IMR-90 (cell line): ENCODE results near the gene ZNF23. TPM values are rescaled to one million over a fixed set of nuclear protein-coding genes. Genes with fewer than 3 reads are reported as not detected.
A peak's percentile ranks its signal among the peaks of the same experiment; 100 is the strongest.

ENCODE experiments used
- ATAC-seq: fragments of 200-7000 bp; cut with Tn5 transposase; 2 replicates; pipeline ENCODE4 v1.9.1; 2020; ENCODE audit warnings: low read depth, mild to moderate bottlenecking, moderate library complexity
- BruUV-seq: library from RNA; stranded (reverse); fragments of 400-500 nt; replicated peaks from 2 replicates; lab custom pipeline; 2021; lab: Mats Ljungman, UMichigan
- CTCF ChIA-PET: fragments of 300-600 bp; formaldehyde crosslinking; extraction: SDS; loops from one replicate; lab custom pipeline; 2021; ENCODE audit warnings: antibody characterized with exemption; lab: Yijun Ruan, JAX
- POLR2A ChIA-PET: fragments of 300-600 bp; sonication (Branson Sonifier 250); formaldehyde crosslinking; loops from one replicate; lab custom pipeline; 2022; ENCODE audit warnings: antibody characterized with exemption; ENCODE audit not compliant: unreplicated experiment; lab: Charles Lee
- DNase-seq: peaks from one replicate; pipeline ENCODE4 v3.0.0; 2013
- H2AFZ ChIP-seq: replicated peaks from 2 replicates; pipeline ENCODE3; 2013; ENCODE audit warnings: low read length, mild to moderate bottlenecking; ENCODE audit not compliant: poor library complexity
- H2AK5ac ChIP-seq: 2 replicates; pipeline ENCODE4 v1.6.1; 2013; ENCODE audit warnings: low read depth, low read length, inconsistent platforms
- H2AK9ac ChIP-seq: replicated peaks from 2 replicates; pipeline ENCODE3; 2013; ENCODE audit warnings: mild to moderate bottlenecking, low read depth, low read length, moderate library complexity; ENCODE audit not compliant: poor library complexity
- H2BK120ac ChIP-seq: 2 replicates; pipeline ENCODE4 v1.6.1; 2013; ENCODE audit warnings: low read depth, low read length, inconsistent platforms
- H2BK15ac ChIP-seq: 3 replicates; pipeline ENCODE4 v1.6.1; 2013; ENCODE audit warnings: low read depth, low read length, inconsistent platforms
- H2BK20ac ChIP-seq: 2 replicates; pipeline ENCODE4 v1.6.1; 2013; ENCODE audit warnings: low read depth, mild to moderate bottlenecking, inconsistent platforms, low read length, moderate library complexity
- H2BK5ac ChIP-seq: 2 replicates; pipeline ENCODE4 v1.6.1; 2013; ENCODE audit warnings: mild to moderate bottlenecking, low read depth, low read length, inconsistent platforms; ENCODE audit not compliant: poor library complexity, severe bottlenecking
- H3K14ac ChIP-seq: replicated peaks from 2 replicates; pipeline ENCODE4 v1.6.1; 2013; ENCODE audit warnings: low read depth, low read length, inconsistent platforms
- H3K18ac ChIP-seq: 2 replicates; pipeline ENCODE4 v1.6.1; 2013; ENCODE audit warnings: low read depth, low read length, control low read depth
- H3K23ac ChIP-seq: 2 replicates; pipeline ENCODE4 v1.6.1; 2013; ENCODE audit warnings: low read depth, low read length, inconsistent platforms
- H3K27ac ChIP-seq: 2 replicates; pipeline ENCODE4 v1.5.1; 2013; ENCODE audit warnings: mild to moderate bottlenecking, control low read depth, low read length; ENCODE audit not compliant: insufficient read depth
- H3K27me3 ChIP-seq: 2 replicates; pipeline ENCODE4 v1.6.1; 2013; ENCODE audit warnings: low read length; ENCODE audit not compliant: control insufficient read depth, insufficient read depth
- H3K36me3 ChIP-seq: 2 replicates; pipeline ENCODE4 v1.6.1; 2013; ENCODE audit warnings: low read length, mixed read lengths; ENCODE audit not compliant: control insufficient read depth, insufficient read depth
- H3K4ac ChIP-seq: 2 replicates; pipeline ENCODE4 v1.6.1; 2013; ENCODE audit warnings: low read depth, low read length, inconsistent platforms
- H3K4me1 ChIP-seq: 2 replicates; pipeline ENCODE4 v1.6.1; 2013; ENCODE audit warnings: low read length, mixed read lengths; ENCODE audit not compliant: control insufficient read depth, insufficient read depth
- H3K4me2 ChIP-seq: 2 replicates; pipeline ENCODE4 v1.6.1; 2013; ENCODE audit warnings: low read depth, mild to moderate bottlenecking, control low read depth, low read length, moderate library complexity
- H3K4me3 ChIP-seq: 2 replicates; pipeline ENCODE4 v1.5.1; 2013; ENCODE audit warnings: low read depth, mild to moderate bottlenecking, control low read depth, low read length, moderate library complexity; ENCODE audit not compliant: insufficient read depth
- H3K56ac ChIP-seq: 2 replicates; pipeline ENCODE4 v1.6.1; 2013; ENCODE audit warnings: low read length, inconsistent platforms; ENCODE audit not compliant: insufficient read depth; ENCODE audit errors: extremely low read depth
- H3K79me1 ChIP-seq, 2 experiments: 2 replicates each; pipeline ENCODE4 v1.6.1; 2013; ENCODE audit warnings: low read length in 2 of 2, inconsistent platforms in 1 of 2, low read depth in 1 of 2
- H3K9ac ChIP-seq: 2 replicates; pipeline ENCODE4 v1.6.1; 2013; ENCODE audit warnings: low read depth, low read length, control low read depth
- H3K9me1 ChIP-seq: 2 replicates; pipeline ENCODE4 v1.6.1; 2013; ENCODE audit warnings: low read length, inconsistent platforms; ENCODE audit not compliant: insufficient read depth
- H3K9me3 ChIP-seq: 2 replicates; pipeline ENCODE4 v1.6.1; 2013; ENCODE audit warnings: low read length; ENCODE audit not compliant: control insufficient read depth, insufficient read depth
- H4K20me1 ChIP-seq: 2 replicates; pipeline ENCODE4 v1.6.1; 2013; ENCODE audit warnings: low read length, inconsistent platforms; ENCODE audit not compliant: insufficient read depth
- H4K5ac ChIP-seq: 2 replicates; pipeline ENCODE4 v1.6.1; 2013; ENCODE audit warnings: mild to moderate bottlenecking, low read depth, low read length, control low read depth
- H4K8ac ChIP-seq, 2 experiments: 2 replicates each; pipeline ENCODE4 v1.6.1; 2013; ENCODE audit warnings: low read depth in 2 of 2, low read length in 2 of 2, control low read depth in 1 of 2, inconsistent platforms in 1 of 2
- H4K91ac ChIP-seq: 2 replicates; pipeline ENCODE4 v1.6.1; 2013; ENCODE audit warnings: low read depth, low read length, inconsistent platforms; ENCODE audit not compliant: insufficient read depth
- BHLHE40 ChIP-seq: fragments of 150-350 bp; IDR thresholded peaks from 2 replicates; pipeline ENCODE4 v1.6.1; 2016; ENCODE audit warnings: mild to moderate bottlenecking, low read depth, low read length
- CEBPB ChIP-seq: IDR thresholded peaks from 2 replicates; pipeline ENCODE4 v1.6.1; 2012; ENCODE audit warnings: low read depth, low read length, improper control_type of control experiment
- CHD1 ChIP-seq: IDR thresholded peaks from 2 replicates; pipeline ENCODE4 v1.6.1; 2012; ENCODE audit warnings: low read depth, low read length, improper control_type of control experiment
- FOS ChIP-seq: fragments of 150-350 bp; IDR thresholded peaks from 2 replicates; pipeline ENCODE4 v1.6.1; 2016; ENCODE audit warnings: low read depth, low read length
- MAFK ChIP-seq: IDR thresholded peaks from 2 replicates; pipeline ENCODE4 v1.6.1; 2012; ENCODE audit warnings: low read depth, low read length, improper control_type of control experiment
- MAZ ChIP-seq: IDR thresholded peaks from 2 replicates; pipeline ENCODE4 v1.6.1; 2012; ENCODE audit warnings: low read depth, mild to moderate bottlenecking, low read length, improper control_type of control experiment, moderate library complexity, borderline replicate concordance
- MXI1 ChIP-seq: IDR thresholded peaks from 2 replicates; pipeline ENCODE4 v1.6.1; 2012; ENCODE audit warnings: low read depth, mild to moderate bottlenecking, low read length, moderate library complexity, borderline replicate concordance
- NFE2L2 ChIP-seq: fragments of 150-350 bp; IDR thresholded peaks from 2 replicates; pipeline ENCODE4 v1.6.1; 2016; ENCODE audit warnings: low read depth, mild to moderate bottlenecking, low read length
- POLR2A ChIP-seq: IDR thresholded peaks from 2 replicates; pipeline ENCODE4 v1.6.1; 2012; ENCODE audit warnings: mild to moderate bottlenecking, low read depth, low read length
- RAD21 ChIP-seq: IDR thresholded peaks from 2 replicates; pipeline ENCODE4 v1.6.1; 2012; ENCODE audit warnings: low read length, improper control_type of control experiment
- RCOR1 ChIP-seq: IDR thresholded peaks from 2 replicates; pipeline ENCODE4 v1.6.1; 2012; ENCODE audit warnings: mild to moderate bottlenecking, low read length, improper control_type of control experiment; ENCODE audit not compliant: insufficient replicate concordance
- RFX5 ChIP-seq: IDR thresholded peaks from 2 replicates; pipeline ENCODE4 v1.8.0; 2012; ENCODE audit warnings: low read depth, mild to moderate bottlenecking, low read length, moderate library complexity
- SMC3 ChIP-seq: fragments of 150-350 bp; IDR thresholded peaks from 2 replicates; pipeline ENCODE4 v1.6.1; 2016; ENCODE audit warnings: low read depth, mild to moderate bottlenecking, antibody characterized with exemption, low read length, moderate library complexity
- USF2 ChIP-seq: fragments of 150-350 bp; IDR thresholded peaks from 2 replicates; pipeline ENCODE4 v1.6.1; 2017; ENCODE audit warnings: mild to moderate bottlenecking, antibody characterized with exemption, low read length, low read depth
- WGBS, 2 experiments: methylation state at CpG; one replicate each; pipeline versions ENCODE4 v1.1.5 to v1.1.7; 2013; ENCODE audit warnings: missing lambda C conversion rate in 2 of 2; ENCODE audit not compliant: insufficient read length in 1 of 2; ENCODE audit errors: extremely low coverage in 2 of 2; 5-methylcytosine and 5-hydroxymethylcytosine counted together
- dilution Hi-C: fragments of 300-500 bp; cut with HindIII; formaldehyde crosslinking; loops from one replicate; pipeline ENCODE4 v1.14.3; 2018; ENCODE audit warnings: low sequenced_read_pairs; ENCODE audit not compliant: unreplicated experiment
- in situ Hi-C: fragments of 300-500 bp; cut with MboI; formaldehyde crosslinking; loops from 3 replicates; pipeline ENCODE4 v1.14.3; 2019; ENCODE audit warnings: low sequenced_read_pairs, inconsistent platforms, mixed read lengths
- intact Hi-C: fragments of 100-400 bp; cut with micrococcal nuclease; formaldehyde crosslinking; loops from 2 replicates; pipeline ENCODE4 v1.10.0; 2022
- polyA plus RNA-seq, 3 experiments: library from polyadenylated mRNA; depleted of rRNA; stranded (reverse); fragments of >200 nt; gene quantifications; 2 replicates each; pipeline ENCODE4 v1.2.3, GENCODE V29; 2012; ENCODE audit warnings: low replicate concordance in 1 of 3
- total RNA-seq: library from RNA; depleted of rRNA; stranded (reverse); fragments of >200 nt; gene quantifications from 2 replicates; pipeline ENCODE4 v1.2.3, GENCODE V29; 2012
- TF ChIP-seq, protein P1 (sequence below): fragments of 150-350 bp; IDR thresholded peaks from 2 replicates; pipeline ENCODE4 v1.6.1; 2016; ENCODE audit warnings: low read depth, mild to moderate bottlenecking, low read length, moderate library complexity, borderline replicate concordance
- TF ChIP-seq, protein P2 (sequence below): conservative IDR thresholded peaks from 2 replicates; pipeline ENCODE4 v1.5.1; 2012; ENCODE audit warnings: mild to moderate bottlenecking, low read depth, low read length, improper control_type of control experiment

ZNF23 gene
- total and polyA plus RNA-seq, 2 of the 4 experiments (the other 2 are of a cell fraction), result 7.5 to 8.8 TPM

GRCh38 chr16:71460941-71461340 is 1.1 kb downstream of the ZNF23 start:
- H2BK120ac ChIP-seq, result no peak overlapping the region
- peaks cover 4% of the 10 kb centered on the region; the same call in 1 of the 2 replicates for H4K20me1 ChIP-seq
- no peak overlapping the region for H3K18ac ChIP-seq
- dilution Hi-C loops (no loop called here), in situ Hi-C loops (no loop called here), intact Hi-C loops (no loop called here)
- 0 out of 2 replicates have a peak overlapping the region, but pooled peaks have one; percentile 12 for H3K9ac ChIP-seq
- H4K91ac ChIP-seq, result no peak overlapping the region
- peak overlapping the region; percentile 82 to 97; a peak in 2 of 4 replicates for H4K8ac ChIP-seq
- peaks cover 16 to 48% of the 10 kb centered on the region in 2 experiments for H3K79me1 ChIP-seq
- peak overlapping the region; percentile 90 for H2BK5ac ChIP-seq
- H3K14ac ChIP-seq, result no peak overlapping the region
- H2AFZ ChIP-seq, result no peak overlapping the region
- H3K27ac ChIP-seq, result peak overlapping the region; percentile 32; the same call in 1 of the 2 replicates
- H3K27me3 ChIP-seq, result no peaks in the 10 kb centered on the region
- no peak overlapping the region for H2AK5ac ChIP-seq
- TF ChIP-seq RFX5 (no peak), MXI1 (no peak), BHLHE40 (no peak), RAD21 (no peak), FOS (no peak), USF2 (no peak), POLR2A (no peak), RCOR1 (no peak), NFE2L2 (no peak), CEBPB (no peak), MAZ (no peak), SMC3 (no peak), CHD1 (no peak), MAFK (no peak)
- TF ChIP-seq, protein P1, sequence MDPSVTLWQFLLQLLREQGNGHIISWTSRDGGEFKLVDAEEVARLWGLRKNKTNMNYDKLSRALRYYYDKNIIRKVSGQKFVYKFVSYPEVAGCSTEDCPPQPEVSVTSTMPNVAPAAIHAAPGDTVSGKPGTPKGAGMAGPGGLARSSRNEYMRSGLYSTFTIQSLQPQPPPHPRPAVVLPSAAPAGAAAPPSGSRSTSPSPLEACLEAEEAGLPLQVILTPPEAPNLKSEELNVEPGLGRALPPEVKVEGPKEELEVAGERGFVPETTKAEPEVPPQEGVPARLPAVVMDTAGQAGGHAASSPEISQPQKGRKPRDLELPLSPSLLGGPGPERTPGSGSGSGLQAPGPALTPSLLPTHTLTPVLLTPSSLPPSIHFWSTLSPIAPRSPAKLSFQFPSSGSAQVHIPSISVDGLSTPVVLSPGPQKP, result no peak
- TF ChIP-seq, protein P2, sequence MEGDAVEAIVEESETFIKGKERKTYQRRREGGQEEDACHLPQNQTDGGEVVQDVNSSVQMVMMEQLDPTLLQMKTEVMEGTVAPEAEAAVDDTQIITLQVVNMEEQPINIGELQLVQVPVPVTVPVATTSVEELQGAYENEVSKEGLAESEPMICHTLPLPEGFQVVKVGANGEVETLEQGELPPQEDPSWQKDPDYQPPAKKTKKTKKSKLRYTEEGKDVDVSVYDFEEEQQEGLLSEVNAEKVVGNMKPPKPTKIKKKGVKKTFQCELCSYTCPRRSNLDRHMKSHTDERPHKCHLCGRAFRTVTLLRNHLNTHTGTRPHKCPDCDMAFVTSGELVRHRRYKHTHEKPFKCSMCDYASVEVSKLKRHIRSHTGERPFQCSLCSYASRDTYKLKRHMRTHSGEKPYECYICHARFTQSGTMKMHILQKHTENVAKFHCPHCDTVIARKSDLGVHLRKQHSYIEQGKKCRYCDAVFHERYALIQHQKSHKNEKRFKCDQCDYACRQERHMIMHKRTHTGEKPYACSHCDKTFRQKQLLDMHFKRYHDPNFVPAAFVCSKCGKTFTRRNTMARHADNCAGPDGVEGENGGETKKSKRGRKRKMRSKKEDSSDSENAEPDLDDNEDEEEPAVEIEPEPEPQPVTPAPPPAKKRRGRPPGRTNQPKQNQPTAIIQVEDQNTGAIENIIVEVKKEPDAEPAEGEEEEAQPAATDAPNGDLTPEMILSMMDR, result no peak
- peak overlapping the region; percentile 11; the same call in 1 of the 2 replicates for H3K4me3 ChIP-seq
- H3K56ac ChIP-seq, result peak overlapping the region; percentile 38
- 0 out of 2 replicates have a peak, but pooled peaks cover 3% of the 10 kb centered on the region for H3K9me1 ChIP-seq
- DNase-seq (no peak), ATAC-seq (no peak)
- H2BK20ac ChIP-seq, result peak overlapping the region; percentile 37; the same call in 1 of the 2 replicates
- H3K4ac ChIP-seq, result no peak overlapping the region
- peaks cover 9% of the 10 kb centered on the region for H3K36me3 ChIP-seq
- WGBS, 2 experiments, result no CpG with 5 or more reads among the region's 1 CpG
- no peak overlapping the region for H2AK9ac ChIP-seq
- POLR2A ChIA-PET, result interaction anchor here (0.6 kb wide), 1 partner anchor 787 kb away, joined by 3 read pairs; no protein-coding TSS in a partner anchor
- H3K9me3 ChIP-seq, result no peaks in the 10 kb centered on the region
- BruUV-seq, result no TSS peak
- no peak overlapping the region for H4K5ac ChIP-seq
- peaks cover 6% of the 10 kb centered on the region for H3K4me1 ChIP-seq
- CTCF ChIA-PET, result interaction anchor here (0.5 to 1.4 kb wide), 4 partner anchors 18 to 1080 kb away, joined by 3 to 5 read pairs (median 3); no protein-coding TSS in a partner anchor
- no peak overlapping the region for H2BK15ac ChIP-seq
- no peak overlapping the region for H3K23ac ChIP-seq
- peak overlapping the region; percentile 78; the same call in 1 of the 2 replicates for H3K4me2 ChIP-seq
